GM06990 (cell line): ENCODE data around the gene ADAM29.

ENCODE experiments used
- DNase-seq: peaks from one replicate; pipeline ENCODE4 v3.0.0-alpha.2; 2011; ENCODE audit not compliant: insufficient read length; ENCODE audit errors: extremely low read depth
- H3K27me3 ChIP-seq: replicated peaks from 2 replicates; pipeline ENCODE4 v1.6.0; 2011; ENCODE audit warnings: low read length; ENCODE audit not compliant: control insufficient read depth, insufficient read depth
- H3K36me3 ChIP-seq: 2 replicates; pipeline ENCODE4 v1.5.1; 2011; ENCODE audit warnings: low read length; ENCODE audit not compliant: control insufficient read depth, insufficient read depth
- H3K4me3 ChIP-seq: replicated peaks from 2 replicates; pipeline ENCODE4 v1.5.1; 2011; ENCODE audit warnings: low read depth, mild to moderate bottlenecking, control low read depth, low read length
- CTCF ChIP-seq: IDR thresholded peaks from 2 replicates; pipeline ENCODE4 v1.5.1; 2011; ENCODE audit warnings: low read length, control low read depth, mild to moderate bottlenecking, inconsistent platforms; ENCODE audit not compliant: insufficient read depth, poor library complexity, severe bottlenecking

ADAM29 gene

GRCh38 chr4:174929346-174929745, 11.2 kb downstream of the ADAM29 start:
- no peak for TF ChIP-seq CTCF
- no peak overlapping the region for H3K4me3 ChIP-seq
- no peak for DNase-seq
- no peaks in the 10 kb centered on the region for H3K36me3 ChIP-seq
- no peaks in the 10 kb centered on the region for H3K27me3 ChIP-seq

GRCh38 chr4:174930895-174931294, 12.7 kb downstream of the ADAM29 start:
- no peak overlapping the region for H3K4me3 ChIP-seq
- TF ChIP-seq CTCF = no peak

GRCh38 chr4:174933083-174933482, 14.9 kb downstream of the ADAM29 start:
- no peaks in the 10 kb centered on the region for H3K27me3 ChIP-seq
- no peaks in the 10 kb centered on the region for H3K36me3 ChIP-seq
- H3K4me3 ChIP-seq = no peak overlapping the region
- TF ChIP-seq CTCF = no peak
- DNase-seq = no peak

More at GRCh38 chr4:174930895-174931294, 12.7 kb downstream of the ADAM29 start:
- Histone ChIP-seq H3K36me3 (no peaks in the 10 kb centered on the region), H3K27me3 (no peaks in the 10 kb centered on the region)
- DNase-seq = no peak

GRCh38 chr4:174934360-174934759, 16.2 kb downstream of the ADAM29 start:
- Histone ChIP-seq H3K4me3 (no peak overlapping the region), H3K36me3 (no peaks in the 10 kb centered on the region), H3K27me3 (no peaks in the 10 kb centered on the region)
- no peak for TF ChIP-seq CTCF
- DNase-seq = no peak

GRCh38 chr4:174935607-174936006, 17.4 kb downstream of the ADAM29 start:
- no peak for TF ChIP-seq CTCF
- H3K4me3 ChIP-seq = no peak overlapping the region

GRCh38 chr4:174940002-174940401, 21.8 kb downstream of the ADAM29 start:
- H3K36me3 ChIP-seq = no peaks in the 10 kb centered on the region
- no peak for TF ChIP-seq CTCF
- no peak overlapping the region for H3K4me3 ChIP-seq
- DNase-seq = no peak
- no peaks in the 10 kb centered on the region for H3K27me3 ChIP-seq

More at GRCh38 chr4:174935607-174936006, 17.4 kb downstream of the ADAM29 start:
- Histone ChIP-seq H3K36me3 (no peaks in the 10 kb centered on the region), H3K27me3 (no peaks in the 10 kb centered on the region)
- no peak for DNase-seq
